Transverse colon (tissue), 3 donors: ENCODE results near the gene AOPEP.

Experiments
- CTCF ChIP-seq, 5 experiments: fragments of 200-600 bp in 3 of 5; fragments of 450-650 bp in 2 of 5; sonication (generic) in 3 of 5; IDR thresholded peaks; 1 replicate in 2 of 5; 2 replicates in 3 of 5; pipeline ENCODE4 v1.5.1; 2016 to 2017; ENCODE audit warnings: antibody characterized with exemption in 5 of 5, inconsistent platforms in 3 of 5, mild to moderate bottlenecking in 2 of 5, moderate library complexity in 1 of 5
- POLR2A ChIP-seq: fragments of 450-650 bp; IDR thresholded peaks from one replicate; pipeline ENCODE4 v1.6.1; 2016; ENCODE audit warnings: antibody characterized with exemption, mild to moderate bottlenecking, moderate library complexity

- TF ChIP-seq CTCF (IDR thresholded peaks at IDR 0.05) (no peak), POLR2A (no peak)
Measured at GRCh38 chr9:94725293-94725692, 1.2 kb upstream of the AOPEP start.
